ENCODE measurements around the gene PRDX2.

PRDX2 gene

DNA sequence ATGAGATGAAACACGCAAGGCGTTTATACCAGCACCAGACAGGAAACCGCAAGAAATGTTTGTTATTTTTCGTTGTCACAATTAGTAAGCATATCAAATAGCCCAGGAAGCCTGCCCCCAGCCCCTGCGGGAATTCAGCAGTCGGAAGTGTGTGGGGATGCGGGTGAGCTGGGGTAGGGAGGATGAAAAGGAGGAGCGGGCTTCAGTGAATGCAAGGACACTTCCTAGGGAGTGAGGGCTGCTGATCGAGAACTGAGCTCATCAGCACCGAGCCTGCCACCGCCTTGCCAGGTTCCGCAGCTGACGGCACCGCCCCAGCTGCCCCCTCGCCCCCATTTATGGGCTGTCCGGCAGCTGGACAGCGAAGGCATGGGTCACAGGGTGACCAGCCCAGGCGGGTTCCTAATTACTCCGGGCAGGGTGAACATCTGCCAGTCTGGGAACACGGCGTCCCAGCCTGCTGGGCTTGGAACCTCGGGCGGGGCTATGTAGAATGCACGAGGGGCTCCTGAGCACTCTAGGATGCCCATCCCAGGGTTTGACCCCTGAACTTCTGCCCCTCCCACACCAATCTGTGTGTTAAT is 51.6 kb downstream of the PRDX2 start:
- no peak for DNase-seq

DNA sequence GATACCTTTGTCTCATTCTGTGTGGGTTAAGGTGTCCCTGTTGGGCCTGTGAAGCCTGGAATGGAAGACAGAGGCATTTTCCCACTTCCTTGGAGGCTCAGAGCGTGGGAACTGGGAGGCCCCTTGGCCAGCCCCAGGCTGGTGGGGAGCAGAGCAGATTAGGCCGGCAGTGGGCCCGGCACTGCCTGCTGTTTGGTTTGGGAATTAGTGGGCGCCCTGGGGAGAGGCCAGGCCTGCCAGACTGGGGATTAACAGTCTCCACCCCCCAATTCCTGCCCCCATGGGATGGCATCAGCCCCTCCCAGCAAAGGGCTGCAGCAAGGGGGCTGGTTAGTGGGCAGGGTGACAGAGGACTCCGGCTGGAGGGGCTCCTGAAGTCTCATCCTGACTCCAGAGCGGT is 53.1 kb downstream of the PRDX2 start:
- no peak for DNase-seq

Measured in stimulated activated CD4-positive, alpha-beta T cell treated with anti-CD3 and anti-CD28 coated beads, Interleukin-4, amount 100 ng/mL, for 24 hours (primary cell).